Effector memory CD8-positive, alpha-beta T cell (primary cell): ENCODE results near the gene ETV6.

Experiments
- ATAC-seq: fragments of 150-1000 bp; cut with Tn5 transposase; replicated peaks from 2 replicates; pipeline ENCODE4 v1.10.0; 2021; ENCODE audit warnings: mild to moderate bottlenecking, moderate library complexity
- DNase-seq, 3 experiments: peaks; one replicate each; pipeline ENCODE4 v3.0.0; 2021
- H3K27ac Mint-ChIP-seq, 2 donors: one replicate each; pipeline ENCODE4 v1.8.0; 2022; ENCODE audit warnings: mild to moderate bottlenecking in 2 of 2, mixed read lengths in 2 of 2, moderate library complexity in 2 of 2
- H3K27me3 Mint-ChIP-seq, 2 donors: one replicate each; pipeline ENCODE4 v1.8.0; 2022; ENCODE audit warnings: mixed read lengths in 2 of 2
- H3K36me3 Mint-ChIP-seq: one replicate; pipeline ENCODE4 v1.8.0; 2022; ENCODE audit warnings: mild to moderate bottlenecking, moderate library complexity, mixed read lengths; ENCODE audit not compliant: insufficient read depth
- H3K4me1 Mint-ChIP-seq, 2 donors: one replicate each; pipeline ENCODE4 v1.8.0; 2022; ENCODE audit warnings: low read depth in 2 of 2, mixed read lengths in 2 of 2
- H3K4me3 Mint-ChIP-seq, 2 donors: one replicate each; pipeline ENCODE4 v1.8.0; 2022; ENCODE audit warnings: mild to moderate bottlenecking in 2 of 2, mixed read lengths in 2 of 2, moderate library complexity in 2 of 2
- H3K9me3 Mint-ChIP-seq, 2 donors: one replicate each; pipeline ENCODE4 v1.8.0; 2022; ENCODE audit warnings: mixed read lengths in 2 of 2

ETV6 gene

DNA sequence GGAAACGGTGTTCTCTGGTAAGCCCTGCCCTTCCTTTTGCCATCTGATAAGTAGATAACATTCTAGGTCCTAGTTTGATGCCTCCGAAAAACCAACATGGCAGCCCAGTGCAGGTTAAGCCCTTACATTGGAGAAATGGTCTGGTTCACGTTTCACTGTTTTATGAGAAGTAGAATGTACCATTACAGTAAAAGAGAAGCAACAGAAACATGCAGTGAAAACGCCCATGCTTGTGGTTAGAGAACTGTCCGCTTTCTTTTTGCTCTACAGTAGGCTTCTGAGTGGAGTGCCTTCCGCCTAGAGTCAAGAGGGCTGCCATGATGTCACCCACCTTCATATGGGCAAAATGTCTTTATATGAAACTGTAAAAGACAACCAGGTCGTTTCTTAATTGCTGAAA is 230.9 kb downstream of the ETV6 start:
- Mint-ChIP-seq H3K27ac (no peak overlapping the region), H3K36me3 (peaks cover 9% of the 10 kb centered on the region)

DNA sequence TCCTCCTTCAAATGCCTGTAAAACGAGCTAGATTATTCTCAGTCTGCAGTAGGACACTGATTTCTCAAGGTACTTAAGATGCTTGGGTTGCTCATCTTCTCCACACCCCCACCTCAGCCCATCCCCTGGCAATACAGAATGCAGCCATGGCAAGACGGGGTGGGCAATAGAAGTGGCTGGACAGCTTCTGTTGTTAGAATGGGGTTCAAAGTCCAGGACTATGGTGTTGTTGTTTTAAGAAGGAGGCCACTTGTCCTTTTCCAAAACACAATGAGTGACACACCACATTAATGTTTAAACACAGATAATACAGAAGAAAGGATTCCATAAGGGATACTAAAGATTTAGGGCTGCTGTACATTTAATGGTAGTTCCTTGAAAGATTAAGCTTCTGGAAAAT is 232.4 kb downstream of the ETV6 start:
- no peaks in the 10 kb centered on the region for H3K9me3 Mint-ChIP-seq
- no peak for DNase-seq
- H3K4me1 Mint-ChIP-seq, result peaks cover 1 to 4% of the 10 kb centered on the region in 2 donors
- ATAC-seq, result no peak
- H3K36me3 Mint-ChIP-seq, result peaks cover 11% of the 10 kb centered on the region
- H3K27ac Mint-ChIP-seq, result no peak overlapping the region
- H3K4me3 Mint-ChIP-seq, result no peak overlapping the region
- no peaks in the 10 kb centered on the region for H3K27me3 Mint-ChIP-seq

More for the DNA sequence above, 230.9 kb downstream of the ETV6 start:
- DNase-seq, result no peak
- H3K4me1 Mint-ChIP-seq, result peaks cover 7 to 9% of the 10 kb centered on the region in 2 donors
- ATAC-seq, result no peak
- H3K4me3 Mint-ChIP-seq, result no peak overlapping the region
- no peaks in the 10 kb centered on the region for H3K27me3 Mint-ChIP-seq
- H3K9me3 Mint-ChIP-seq, result no peaks in the 10 kb centered on the region

DNA sequence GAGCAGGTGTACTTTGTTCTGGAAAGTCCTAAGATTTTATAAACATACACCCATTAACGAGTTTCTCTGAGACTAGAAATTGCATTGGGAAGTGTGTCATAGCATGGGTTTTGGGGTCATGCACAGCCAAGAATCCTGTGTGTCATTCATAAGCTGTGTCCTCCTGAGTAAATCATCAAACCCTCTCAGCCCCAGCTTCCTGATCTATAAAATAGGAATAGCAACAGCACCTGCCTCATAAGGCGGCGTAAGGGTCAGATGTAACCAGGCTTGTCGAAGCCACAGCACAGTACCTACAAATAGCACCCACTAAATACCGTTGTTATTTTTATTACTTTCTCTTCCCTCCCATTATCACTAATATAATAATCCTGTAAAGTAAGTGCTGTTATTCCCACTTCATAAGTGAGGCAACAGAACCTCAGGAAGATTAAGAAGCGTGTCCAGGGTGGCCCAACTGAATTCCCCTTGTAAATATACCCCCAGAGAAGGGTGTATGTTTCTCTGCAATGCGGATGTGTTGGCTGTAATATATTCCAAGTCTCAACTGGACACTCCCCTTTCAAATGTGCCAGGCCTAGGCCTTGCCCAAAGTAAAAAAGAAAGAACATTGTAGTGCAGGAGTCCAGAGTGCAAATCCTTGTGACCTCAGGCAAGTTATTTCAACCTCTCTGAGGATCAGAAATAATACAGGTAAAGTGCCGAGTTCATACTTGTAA is 233.0 kb downstream of the ETV6 start:
- Mint-ChIP-seq H3K36me3 (peaks cover 14% of the 10 kb centered on the region), H3K4me1 (peaks cover 1 to 4% of the 10 kb centered on the region in 2 donors)

DNA sequence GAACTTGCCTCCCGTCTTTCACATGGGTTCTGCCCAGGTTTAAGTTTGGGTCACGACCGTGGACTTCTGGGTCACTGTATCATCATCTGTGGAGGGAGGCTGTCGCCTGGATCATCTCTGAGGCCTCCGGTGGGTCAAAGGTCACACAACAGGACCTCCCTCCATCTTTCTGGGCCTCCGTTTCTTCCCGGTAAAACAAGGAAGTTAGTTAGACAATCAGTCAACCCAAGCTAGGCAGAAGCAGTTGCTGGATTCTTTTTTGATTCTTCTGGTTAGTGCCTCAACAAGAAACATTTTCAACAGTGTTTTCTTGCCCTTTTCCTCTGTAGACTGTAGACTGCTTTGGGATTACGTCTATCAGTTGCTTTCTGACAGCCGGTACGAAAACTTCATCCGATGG is 234.6 kb downstream of the ETV6 start:
- no peak overlapping the region for H3K4me3 Mint-ChIP-seq
- peaks cover 20% of the 10 kb centered on the region for H3K36me3 Mint-ChIP-seq
- peaks cover 0 to 3% of the 10 kb centered on the region in 2 donors for H3K4me1 Mint-ChIP-seq
- DNase-seq (no peak), ATAC-seq (no peak)
- no peaks in the 10 kb centered on the region for H3K27me3 Mint-ChIP-seq
- H3K27ac Mint-ChIP-seq, result peak overlapping the region in 1 of 2 donors; percentile 0
- H3K9me3 Mint-ChIP-seq, result no peaks in the 10 kb centered on the region

More for the DNA sequence above, 233.0 kb downstream of the ETV6 start:
- Mint-ChIP-seq H3K9me3 (no peaks in the 10 kb centered on the region), H3K4me3 (no peak overlapping the region), H3K27ac (peak overlapping the region in 1 of 2 donors; percentile 0), H3K27me3 (no peaks in the 10 kb centered on the region)
- ATAC-seq (no peak), DNase-seq (no peak)

DNA sequence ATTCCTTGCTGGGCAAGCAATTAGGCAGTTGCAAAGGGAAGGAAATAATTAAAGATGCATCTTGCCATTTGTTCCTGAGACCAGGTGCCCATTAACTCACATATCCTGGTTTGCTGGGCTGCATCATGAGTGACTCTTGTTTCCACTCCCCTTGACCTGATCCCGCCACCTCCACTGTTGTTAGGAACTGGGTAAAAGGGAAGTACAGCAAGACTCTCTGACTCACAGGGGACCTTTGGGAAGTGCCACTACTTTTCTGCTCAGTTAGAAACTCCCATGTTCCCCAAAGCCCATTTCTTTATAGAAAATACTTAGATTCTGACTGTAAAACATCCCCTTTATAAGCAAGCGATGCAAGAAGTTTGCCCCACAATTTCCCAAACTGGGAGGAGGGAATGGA is 235.2 kb downstream of the ETV6 start:
- Mint-ChIP-seq H3K36me3 (peaks cover 20% of the 10 kb centered on the region), H3K27ac (no peak overlapping the region)

DNA sequence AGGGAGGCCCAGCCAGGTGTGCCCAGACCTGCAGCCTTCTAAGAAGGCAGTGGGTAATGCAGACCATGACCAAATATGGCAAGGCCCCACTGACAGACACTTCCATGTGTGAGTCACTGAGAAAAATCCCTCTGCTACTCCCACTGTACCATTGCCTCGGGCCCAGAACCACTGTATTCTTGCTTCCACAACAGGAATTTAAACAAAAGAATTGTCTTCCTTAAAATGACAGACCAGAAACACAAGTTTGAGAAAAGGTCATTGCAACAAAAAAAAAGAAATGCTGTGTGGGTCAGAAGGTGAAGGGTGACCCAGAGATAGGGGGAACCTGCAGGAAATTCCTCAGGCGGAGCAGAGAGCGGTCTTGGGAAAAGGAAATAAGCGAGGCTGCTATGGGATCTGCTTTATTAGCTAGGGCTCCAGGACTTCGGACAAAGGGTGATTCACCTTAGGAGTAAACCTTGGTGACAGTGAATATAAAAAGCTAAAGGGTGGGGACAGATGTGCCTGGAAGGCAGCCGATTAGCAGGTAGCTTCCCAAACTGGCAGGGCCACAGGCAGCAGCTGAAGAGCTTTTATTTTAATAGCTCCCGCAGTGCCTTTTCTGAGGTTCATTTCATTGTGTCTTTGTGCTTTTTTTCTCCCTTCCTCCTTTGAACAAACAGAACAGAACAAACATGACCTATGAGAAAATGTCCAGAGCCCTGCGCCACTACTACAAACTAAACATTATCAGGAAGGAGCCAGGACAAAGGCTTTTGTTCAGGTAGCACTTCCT is 236.0 kb downstream of the ETV6 start:
- Mint-ChIP-seq H3K27me3 (no peaks in the 10 kb centered on the region), H3K4me1 (peaks cover 3 to 4% of the 10 kb centered on the region in 2 donors), H3K27ac (peak overlapping the region in 1 of 2 donors; percentile 36), H3K4me3 (no peak overlapping the region), H3K36me3 (peaks cover 20% of the 10 kb centered on the region), H3K9me3 (no peaks in the 10 kb centered on the region)
- ATAC-seq (no peak), DNase-seq (no peak)

More for the DNA sequence above, 235.2 kb downstream of the ETV6 start:
- Mint-ChIP-seq H3K4me3 (no peak overlapping the region), H3K27me3 (no peaks in the 10 kb centered on the region), H3K4me1 (peaks cover 1 to 3% of the 10 kb centered on the region in 2 donors), H3K9me3 (no peaks in the 10 kb centered on the region)
- ATAC-seq (no peak), DNase-seq (no peak)

DNA sequence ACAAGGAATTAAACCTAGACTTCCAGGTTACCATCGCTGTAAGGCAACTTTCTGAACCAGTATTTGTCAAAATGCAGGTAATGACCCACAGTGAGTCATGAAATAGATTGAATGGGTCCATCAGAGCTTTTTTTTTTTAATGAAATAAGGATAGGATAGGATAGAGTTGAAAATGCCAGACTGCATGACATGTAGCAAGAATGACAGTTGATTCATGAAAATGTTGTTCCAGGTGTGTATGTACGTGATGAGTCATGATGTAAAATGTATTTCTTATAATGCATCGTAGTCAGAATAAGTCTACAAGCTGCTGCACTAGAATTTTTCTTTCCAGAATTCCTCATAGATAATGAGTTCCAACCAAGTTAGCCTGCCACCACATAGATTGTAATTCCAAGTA is 236.9 kb downstream of the ETV6 start:
- Mint-ChIP-seq H3K4me3 (no peak overlapping the region), H3K4me1 (peaks cover 3 to 4% of the 10 kb centered on the region in 2 donors), H3K27ac (no peak overlapping the region), H3K27me3 (no peaks in the 10 kb centered on the region), H3K36me3 (peaks cover 20% of the 10 kb centered on the region), H3K9me3 (no peaks in the 10 kb centered on the region)
- DNase-seq (no peak), ATAC-seq (no peak)

DNA sequence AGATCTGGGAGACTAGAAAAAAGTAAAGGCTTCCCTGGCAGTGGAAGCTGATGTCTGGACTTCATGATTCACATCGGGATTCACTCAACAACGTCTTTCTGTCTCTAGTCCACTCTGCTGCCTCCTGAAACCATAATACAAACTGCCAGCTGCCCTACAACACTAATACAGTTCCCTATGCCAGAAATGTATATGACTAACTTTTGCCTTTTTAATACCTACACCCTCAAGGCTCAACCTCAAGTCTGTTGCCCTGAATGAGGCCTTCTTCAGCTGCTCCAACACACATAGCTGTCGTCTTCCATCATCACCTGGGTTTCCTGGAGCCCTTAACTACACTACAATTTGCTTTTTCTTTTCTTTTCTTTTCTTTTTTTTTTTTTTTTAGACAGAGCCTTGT is 238.6 kb downstream of the ETV6 start:
- H3K27ac Mint-ChIP-seq, result peak overlapping the region in 1 of 2 donors; percentile 88
- DNase-seq (no peak), ATAC-seq (no peak)
- H3K4me1 Mint-ChIP-seq, result peaks cover 3 to 4% of the 10 kb centered on the region in 2 donors
- H3K4me3 Mint-ChIP-seq, result no peak overlapping the region
- peaks cover 23% of the 10 kb centered on the region for H3K36me3 Mint-ChIP-seq
- H3K27me3 Mint-ChIP-seq, result no peaks in the 10 kb centered on the region
- H3K9me3 Mint-ChIP-seq, result no peaks in the 10 kb centered on the region

DNA sequence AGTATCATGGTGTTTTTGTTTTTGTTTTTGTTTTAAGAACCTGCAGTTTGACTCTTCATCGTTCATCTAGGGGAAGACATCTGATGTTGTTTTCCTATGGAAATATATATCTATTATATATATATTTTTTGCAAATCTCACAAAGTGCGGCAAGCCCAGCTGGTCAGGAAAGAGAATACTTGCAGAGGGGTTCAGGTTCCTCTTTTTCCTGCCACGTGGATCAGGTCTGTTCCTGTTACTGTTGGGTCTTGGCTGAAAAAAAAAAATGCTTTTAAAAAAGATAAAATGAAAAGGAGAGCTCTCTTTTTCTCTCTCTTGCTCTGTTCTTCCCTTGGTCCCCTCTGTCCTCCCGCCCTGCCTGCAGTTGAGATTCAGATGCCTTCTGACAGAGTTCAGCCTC is 241.9 kb downstream of the ETV6 start:
- Mint-ChIP-seq H3K9me3 (no peaks in the 10 kb centered on the region), H3K4me3 (no peak overlapping the region), H3K36me3 (peaks cover 15% of the 10 kb centered on the region), H3K27me3 (no peaks in the 10 kb centered on the region), H3K4me1 (peaks cover 4 to 17% of the 10 kb centered on the region in 2 donors), H3K27ac (no peak overlapping the region)
- DNase-seq (no peak), ATAC-seq (no peak)

DNA sequence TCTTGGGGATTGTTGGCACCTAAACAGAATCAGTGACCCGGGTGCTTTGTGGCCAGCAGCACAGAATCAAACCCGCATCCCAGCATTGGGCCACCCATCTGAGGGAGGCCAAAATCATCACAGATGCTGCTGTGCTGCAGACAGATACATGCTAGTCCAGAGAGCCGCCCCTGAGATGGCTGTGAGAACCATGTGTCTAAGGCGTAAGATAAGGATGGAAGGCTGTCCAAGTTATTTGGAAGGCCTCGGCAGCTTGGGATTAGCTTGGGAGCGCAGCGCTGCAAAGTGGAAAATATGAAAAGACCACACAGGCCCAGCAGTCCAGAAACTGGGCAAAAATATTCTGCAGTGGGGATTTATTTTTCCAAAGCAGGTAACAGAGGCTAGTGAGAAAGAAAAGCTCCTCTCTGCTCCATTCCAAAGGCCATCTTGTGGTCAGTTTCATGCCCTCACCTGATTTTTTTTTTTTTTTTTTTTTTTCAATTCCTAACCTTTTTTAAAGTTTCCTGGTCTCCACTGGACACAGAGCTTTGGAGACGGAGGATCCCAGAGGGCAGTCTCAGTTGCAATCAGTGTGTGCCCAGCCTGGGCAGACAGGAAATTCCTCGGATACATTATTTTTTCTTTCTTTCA is 242.4 kb downstream of the ETV6 start:
- DNase-seq, result no peak
- Mint-ChIP-seq H3K27ac (no peak overlapping the region), H3K27me3 (no peaks in the 10 kb centered on the region), H3K4me3 (no peak overlapping the region), H3K9me3 (no peaks in the 10 kb centered on the region), H3K36me3 (peaks cover 15% of the 10 kb centered on the region), H3K4me1 (peaks cover 4 to 17% of the 10 kb centered on the region in 2 donors)
- no peak for ATAC-seq

DNA sequence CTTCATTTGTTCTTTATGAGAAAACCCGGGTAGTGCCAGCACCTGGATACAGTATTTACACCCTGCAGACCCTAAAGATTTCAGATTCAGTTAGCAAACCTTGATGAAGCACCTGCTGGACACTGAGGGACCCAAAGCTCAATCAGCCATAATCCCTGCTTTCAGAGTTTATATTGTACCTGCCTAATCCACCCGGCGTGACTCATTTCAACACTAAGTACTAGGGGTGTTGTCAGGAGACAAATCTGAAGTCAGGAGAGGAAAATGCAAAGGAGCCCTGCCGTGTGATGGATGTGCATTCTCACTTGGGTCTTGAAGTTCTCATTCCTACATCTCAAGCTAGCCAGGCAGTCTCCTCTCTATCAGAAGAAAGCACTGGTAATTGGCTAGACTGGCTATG is 244.5 kb downstream of the ETV6 start:
- peaks cover 7 to 17% of the 10 kb centered on the region in 2 donors for H3K4me1 Mint-ChIP-seq
- H3K9me3 Mint-ChIP-seq, result no peaks in the 10 kb centered on the region
- DNase-seq (no peak), ATAC-seq (no peak)
- H3K36me3 Mint-ChIP-seq, result peaks cover 7% of the 10 kb centered on the region
- no peak overlapping the region for H3K27ac Mint-ChIP-seq
- H3K4me3 Mint-ChIP-seq, result no peak overlapping the region
- H3K27me3 Mint-ChIP-seq, result no peaks in the 10 kb centered on the region

DNA sequence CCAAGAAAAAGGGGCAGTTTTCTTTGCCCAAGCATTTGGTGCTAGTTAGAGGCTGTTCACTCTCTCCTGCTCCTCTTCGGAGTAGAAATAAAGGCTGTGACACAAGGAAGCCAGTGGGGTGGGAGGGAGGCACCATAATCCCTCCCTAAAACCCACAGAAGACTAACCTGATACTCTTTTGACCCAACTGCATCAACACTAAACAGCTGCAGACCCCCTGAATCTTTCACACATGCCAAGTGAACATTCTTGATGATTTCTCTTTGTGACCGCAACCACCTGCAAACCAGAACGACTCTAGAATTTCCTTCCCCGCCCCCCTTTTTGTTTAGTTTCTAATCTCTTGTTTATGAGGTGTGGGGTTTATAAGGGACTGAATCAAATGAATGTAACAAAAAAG is 245.4 kb downstream of the ETV6 start:
- no peak overlapping the region for H3K27ac Mint-ChIP-seq
- peaks cover 7% of the 10 kb centered on the region for H3K36me3 Mint-ChIP-seq
- DNase-seq (no peak), ATAC-seq (peak; percentile 71)
- H3K27me3 Mint-ChIP-seq, result no peaks in the 10 kb centered on the region
- H3K4me3 Mint-ChIP-seq, result peak overlapping the region; percentile 20 to 27
- no peaks in the 10 kb centered on the region for H3K9me3 Mint-ChIP-seq
- peaks cover 4 to 13% of the 10 kb centered on the region in 2 donors for H3K4me1 Mint-ChIP-seq

DNA sequence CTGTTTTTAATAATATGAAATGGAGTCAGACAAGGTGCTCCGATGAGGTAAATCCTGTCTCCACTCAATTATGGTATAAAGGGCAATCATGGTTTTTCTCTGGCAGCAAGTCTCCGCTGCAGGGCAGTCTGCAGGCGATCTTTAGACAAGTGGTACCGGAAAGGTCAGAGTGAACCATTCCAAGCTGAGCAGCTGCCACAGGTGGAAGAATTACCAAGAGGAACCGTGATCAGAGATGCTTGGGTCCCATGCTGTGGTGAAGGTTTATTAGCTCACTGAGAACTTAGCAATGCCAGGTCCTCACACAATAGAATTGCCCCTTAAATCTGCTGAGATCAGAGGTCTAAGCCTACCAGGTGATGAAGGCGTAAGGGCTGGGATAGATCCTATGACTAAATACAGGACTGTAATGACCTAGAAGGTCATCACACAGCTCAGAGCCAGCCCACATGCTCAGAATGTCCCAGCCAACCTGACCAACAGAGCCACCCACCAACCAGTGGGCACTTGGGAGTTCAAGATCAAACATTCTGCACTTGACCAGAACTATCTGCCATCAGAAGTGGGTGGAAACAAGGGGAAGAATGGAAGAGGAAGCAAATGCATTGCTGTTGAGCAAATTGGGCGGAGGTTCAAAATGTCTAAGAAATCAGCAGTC is 246.1 kb downstream of the ETV6 start:
- Mint-ChIP-seq H3K4me3 (no peak overlapping the region), H3K27me3 (no peaks in the 10 kb centered on the region), H3K9me3 (no peaks in the 10 kb centered on the region), H3K4me1 (peaks cover 4 to 13% of the 10 kb centered on the region in 2 donors), H3K36me3 (peaks cover 7% of the 10 kb centered on the region), H3K27ac (no peak overlapping the region)
- ATAC-seq, result no peak
- no peak for DNase-seq
